ENCODE measurements around the gene IGF2R.

GRCh38 chr6:159948199-159948598 is 20.7 kb upstream of the IGF2R start:
- TF ChIP-seq CTCF (IDR thresholded peaks at IDR 0.05): no peak
- no peak for TF ChIP-seq EZH2 (IDR thresholded peaks at IDR 0.05; ENCODE audit: borderline replicate concordance, insufficient read depth, low read depth, low read length, poor library complexity, severe bottlenecking)
